NCI-H1105 (cell line): Measurements from ENCODE around the gene NKX1-1.

Source experiments
- DNase-seq: peaks from one replicate; lab custom pipeline; 2025; lab: John Stamatoyannopoulos, UW

Gene NKX1-1

GRCh38 chr4:1360423-1361283, 45.6 kb downstream of the NKX1-1 start:
- DNase-seq = no peak

DNA sequence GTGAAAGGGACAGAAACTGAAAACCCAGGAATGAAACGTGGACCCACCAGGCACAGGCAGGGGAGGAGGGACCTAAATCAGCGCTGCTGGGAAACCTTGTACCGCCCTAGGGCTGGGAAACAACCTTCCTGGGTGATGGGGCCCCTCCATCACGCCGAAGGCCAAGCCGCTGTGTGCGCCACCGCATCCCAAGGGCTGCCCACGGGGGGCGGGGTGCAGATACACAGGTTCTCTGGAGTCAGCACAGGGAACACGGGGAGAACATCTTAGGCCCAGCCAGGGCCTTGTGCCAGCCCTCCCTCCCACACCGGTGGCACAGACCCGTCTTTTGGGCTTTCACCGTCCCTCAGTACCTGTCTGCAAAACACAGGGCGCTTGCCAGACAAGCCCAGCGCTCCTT, 46.3 kb downstream of the NKX1-1 start:
- no peak for DNase-seq

GRCh38 chr4:1359144-1359501, 47.1 kb downstream of the NKX1-1 start:
- no peak for DNase-seq

DNA sequence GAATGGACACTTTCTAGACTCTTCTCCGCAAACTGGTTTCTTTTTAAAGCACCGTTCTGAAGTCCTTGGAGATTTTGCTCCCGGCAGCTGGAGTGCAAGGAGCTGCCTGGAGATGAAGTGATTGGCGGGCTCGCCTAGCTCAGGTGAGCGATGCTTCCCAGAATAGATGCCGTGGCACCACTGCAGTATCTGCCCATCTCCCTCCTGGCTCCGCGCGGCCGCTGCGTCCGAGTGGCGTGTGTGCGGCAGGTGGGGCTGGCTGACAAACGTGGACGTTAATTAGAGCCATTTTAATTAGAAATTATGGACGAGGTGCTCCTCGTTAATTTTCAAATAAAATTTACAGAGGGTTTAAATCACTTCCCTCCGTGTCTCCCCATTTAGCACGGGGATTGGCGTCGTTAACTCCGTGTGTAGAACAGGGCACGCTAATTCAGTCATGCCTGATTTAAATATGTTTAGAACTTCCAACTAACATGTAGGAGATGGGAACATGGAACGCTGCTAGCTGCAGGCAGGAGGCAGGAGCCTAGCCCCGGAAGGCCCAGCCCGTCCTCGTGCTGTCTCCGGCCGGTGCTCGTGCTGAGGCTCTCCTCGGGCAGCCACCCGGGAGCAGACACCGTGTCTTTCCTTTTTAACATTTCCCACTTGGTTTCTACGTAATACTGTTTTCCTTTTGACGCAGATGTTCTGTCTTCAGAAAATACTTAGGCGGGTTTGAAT, 47.7 kb downstream of the NKX1-1 start:
- DNase-seq = no peak

DNA sequence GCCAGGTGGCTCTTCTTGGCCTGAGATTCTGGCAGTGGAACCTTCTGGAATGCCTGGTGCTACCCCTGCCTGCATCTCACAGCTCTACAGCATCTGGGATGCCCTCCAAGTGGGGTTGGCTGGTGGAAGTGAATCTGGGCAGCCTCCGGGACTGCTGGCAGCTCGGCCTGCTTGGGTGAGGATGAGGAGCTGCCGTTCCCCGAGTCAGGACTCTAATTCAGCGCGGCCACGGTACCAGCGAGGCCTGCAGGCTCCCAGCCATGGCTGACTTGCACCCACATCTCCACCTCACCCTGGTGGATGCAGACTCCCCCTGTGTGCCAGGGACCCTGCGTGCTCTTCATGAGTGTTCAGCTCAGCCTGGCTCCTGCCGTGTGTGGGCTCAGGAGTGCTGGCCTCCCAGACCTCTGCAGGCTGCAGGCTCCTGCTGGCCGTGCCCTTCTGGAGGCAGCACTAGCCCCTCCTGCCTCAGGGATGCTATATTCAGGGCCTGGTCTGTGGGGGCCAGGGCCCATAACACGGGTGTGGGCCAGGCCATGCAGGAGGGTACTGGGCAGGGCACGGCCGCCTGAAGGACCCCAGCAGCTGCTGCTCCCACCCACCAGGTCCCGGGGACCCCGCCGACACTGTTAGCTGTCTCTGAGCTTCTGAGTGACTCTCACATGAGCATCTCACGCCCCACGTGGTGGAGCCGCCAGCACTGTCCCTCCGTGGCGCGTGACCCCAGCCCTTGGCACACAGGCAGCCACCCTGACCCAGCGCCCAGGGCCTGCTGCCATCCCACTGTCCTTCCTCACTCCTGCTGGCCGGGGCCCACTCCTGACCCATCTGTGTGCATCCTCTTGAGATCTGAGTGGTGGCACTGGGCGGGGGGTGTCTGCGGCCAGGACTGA, 48.6 kb downstream of the NKX1-1 start:
- no peak for DNase-seq

DNA sequence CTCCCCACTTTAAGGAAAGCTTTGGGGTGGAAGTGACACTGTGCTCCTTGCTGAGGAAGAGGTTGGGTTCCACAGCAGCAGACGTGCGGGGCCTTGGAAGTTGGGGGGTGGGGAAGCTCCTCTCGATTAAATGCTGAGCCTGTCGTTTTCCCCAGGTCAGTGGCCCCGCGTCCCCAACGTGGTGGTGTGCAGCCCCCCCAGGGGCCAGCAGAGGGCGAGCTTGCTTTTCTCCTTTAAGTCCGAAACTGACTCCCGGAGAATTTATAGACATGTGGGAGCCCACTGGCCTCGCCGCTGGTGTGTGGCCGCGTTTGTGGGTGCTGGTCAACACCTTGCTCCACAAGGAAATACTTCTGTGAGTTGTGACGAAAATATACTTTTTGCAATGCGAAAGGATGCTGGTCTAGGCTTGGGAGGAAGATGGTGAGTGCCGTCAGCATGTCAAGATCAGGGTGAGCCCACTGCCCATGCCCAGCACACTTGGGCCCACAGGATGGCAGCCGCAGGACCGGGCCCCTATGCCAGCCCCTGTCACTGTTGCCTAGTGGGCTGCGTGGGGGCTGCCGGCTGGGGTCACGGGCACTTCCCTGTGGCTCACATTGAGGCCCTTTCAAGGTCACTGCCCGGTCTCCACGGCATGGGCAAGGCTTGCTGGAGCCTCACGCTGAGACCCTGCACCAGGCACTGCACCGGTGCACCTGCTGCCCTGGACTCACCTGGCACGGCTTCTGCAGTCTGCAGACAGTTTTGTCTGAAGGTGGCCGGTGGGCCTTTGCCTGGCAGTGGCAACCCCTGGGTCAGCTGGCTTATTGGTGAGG, 49.9 kb downstream of the NKX1-1 start:
- no peak for DNase-seq

- DNase-seq = no peak
Observed at GRCh38 chr4:1355378-1355777, 50.9 kb downstream of the NKX1-1 start.

DNA sequence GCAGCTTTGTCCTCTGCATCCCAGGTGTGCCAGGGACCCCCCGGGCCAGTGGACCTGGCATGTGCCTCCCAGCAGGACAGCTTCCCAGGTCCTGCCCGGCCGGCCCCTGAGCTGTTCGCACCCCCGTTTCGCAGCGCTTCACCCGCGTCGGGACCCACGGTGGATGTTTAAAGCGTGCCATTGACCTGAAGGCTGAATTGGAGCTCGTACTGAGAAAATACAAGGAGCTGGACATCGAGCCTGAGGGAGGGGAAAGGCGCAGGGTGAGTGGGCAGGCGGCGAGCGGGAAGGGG, 51.3 kb downstream of the NKX1-1 start:
- no peak for DNase-seq

DNA sequence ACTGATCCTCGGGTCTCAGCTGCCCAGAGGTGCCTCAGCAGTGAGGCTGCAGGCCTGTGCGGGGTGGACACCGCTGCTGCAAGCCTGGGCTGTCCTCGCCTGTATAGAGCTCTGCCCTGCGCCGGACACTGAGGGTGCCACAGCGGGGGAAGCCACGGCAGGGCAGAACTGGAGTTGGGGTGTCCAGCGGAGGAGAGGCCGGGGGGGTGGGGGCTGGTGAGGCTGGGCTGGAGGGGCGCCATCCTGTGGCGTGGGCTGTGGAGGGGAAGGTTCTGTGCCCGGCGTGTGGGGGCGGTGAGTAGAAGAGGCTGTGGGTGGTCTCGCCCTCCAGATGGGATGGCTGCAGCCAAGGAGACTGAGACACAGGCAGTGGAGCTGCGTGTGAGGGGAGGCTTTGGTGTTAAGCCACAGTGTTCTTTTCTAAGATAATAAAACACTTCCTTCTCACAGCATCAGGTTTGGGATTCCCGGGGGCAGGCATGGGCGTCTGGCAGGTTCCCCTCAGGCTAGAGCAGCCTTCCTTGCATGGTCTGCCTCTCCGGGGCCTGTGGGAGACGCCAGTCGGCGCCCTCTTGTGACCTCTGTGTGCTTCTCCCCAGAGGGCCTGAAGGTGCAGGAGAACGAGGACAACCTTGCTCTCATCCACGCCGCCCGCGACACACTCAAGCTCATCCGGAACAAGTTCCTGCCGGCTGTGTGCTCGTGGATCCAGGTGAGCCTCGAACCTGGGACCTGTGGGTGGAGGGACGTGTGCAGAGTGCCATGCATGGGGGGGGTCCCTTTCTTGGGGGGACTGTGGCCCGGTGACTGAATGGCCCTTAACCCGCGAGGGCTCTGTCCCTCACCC, 51.9 kb downstream of the NKX1-1 start:
- DNase-seq = no peak

DNA sequence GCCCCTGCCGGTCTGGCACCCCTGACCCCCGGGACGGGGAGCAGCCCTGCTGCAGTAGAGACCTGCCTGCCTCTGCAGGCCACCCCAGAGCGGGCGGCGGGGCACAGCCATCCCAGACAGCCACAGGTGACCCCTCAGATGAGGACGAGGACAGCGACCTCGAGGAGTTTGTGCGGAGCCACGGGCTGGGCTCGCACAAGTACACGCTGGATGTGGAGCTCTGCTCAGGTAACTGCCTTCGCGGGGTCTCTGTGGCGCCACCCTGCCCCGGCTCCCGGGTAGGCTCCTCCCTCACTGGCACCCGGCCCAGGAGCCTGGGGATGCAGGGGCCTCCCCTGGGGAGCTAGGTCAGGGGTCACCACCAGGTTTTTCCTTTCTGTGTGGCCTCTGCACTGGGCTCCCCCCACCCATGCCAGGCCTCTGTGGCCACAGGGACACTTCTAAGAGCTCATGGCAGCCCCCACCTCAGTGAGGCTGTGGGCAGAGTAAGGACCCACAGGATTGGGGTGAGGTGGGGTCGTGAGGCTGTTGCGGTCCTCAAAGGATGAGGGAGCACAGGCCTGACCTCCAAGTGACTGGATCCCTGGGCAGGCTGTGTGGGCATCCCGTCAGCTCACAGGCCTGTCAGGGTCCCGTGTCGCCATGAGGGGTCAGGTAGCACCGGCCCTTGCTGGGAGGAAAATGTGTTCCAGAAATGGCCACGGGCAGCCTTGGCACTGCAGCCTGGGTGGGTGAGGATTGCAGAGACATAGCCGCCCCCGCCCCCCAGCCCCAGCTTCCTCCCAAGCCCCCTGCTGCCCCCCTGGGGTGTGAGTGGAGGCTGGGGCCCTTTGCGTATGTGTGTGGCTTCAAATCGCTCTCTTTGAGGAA, 52.8 kb downstream of the NKX1-1 start:
- no peak for DNase-seq
